Measurements from ENCODE around the gene FRRS1L. TPM values are rescaled to one million over a fixed set of nuclear protein-coding genes. Genes with fewer than 3 reads are reported as not detected.

The FRRS1L gene
- total RNA-seq, 1 experiment from 2014 or later, result not detected

DNA sequence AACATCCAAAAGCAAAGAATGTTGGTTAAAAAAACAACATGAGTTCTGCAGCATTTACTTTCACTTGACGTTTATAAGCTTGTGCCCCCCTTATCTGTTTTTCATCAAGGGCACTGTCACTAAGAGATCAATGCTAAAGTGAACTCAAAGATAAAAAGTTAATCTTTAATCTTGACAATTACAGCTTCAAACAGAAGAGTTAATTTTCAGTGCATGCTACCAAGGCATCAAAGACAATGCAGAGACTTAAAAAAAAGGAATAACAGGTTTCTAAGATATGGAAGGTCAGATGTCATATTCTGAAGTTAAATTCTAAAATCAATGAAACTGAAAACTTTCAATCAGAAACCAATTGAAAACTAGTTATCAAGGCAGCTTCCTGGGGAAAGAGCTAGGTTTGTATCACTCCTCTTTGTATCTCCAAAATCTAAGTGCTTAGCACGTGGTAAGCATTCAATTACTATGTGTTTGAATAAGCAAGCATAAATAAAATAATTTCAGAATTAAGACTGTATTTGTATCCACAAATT lies 84.9 kb downstream of the FRRS1L start:
- no peaks in the 10 kb centered on the region for H3K27me3 Mint-ChIP-seq (ENCODE audit: unreplicated experiment)
- no peak for DNase-seq
- no peak overlapping the region for H3K4me3 Mint-ChIP-seq (ENCODE audit: low read depth, unreplicated experiment)
- peaks cover 14% of the 10 kb centered on the region for H3K4me1 Mint-ChIP-seq (ENCODE audit: low read depth, unreplicated experiment)
- no peak overlapping the region for H3K27ac Mint-ChIP-seq (ENCODE audit: unreplicated experiment)
- no TSS peak for BruUV-seq (replicated peaks)
- intact Hi-C loops (cut with micrococcal nuclease; ENCODE audit: unreplicated experiment), result no loop called here
- peaks cover 6% of the 10 kb centered on the region for H3K36me3 Mint-ChIP-seq (ENCODE audit: insufficient read depth, unreplicated experiment)
- CTCF ChIA-PET, result no interaction called here
- H3K9me3 Mint-ChIP-seq (ENCODE audit: low read depth, unreplicated experiment), result no peaks in the 10 kb centered on the region
- TF ChIP-seq, protein P1, sequence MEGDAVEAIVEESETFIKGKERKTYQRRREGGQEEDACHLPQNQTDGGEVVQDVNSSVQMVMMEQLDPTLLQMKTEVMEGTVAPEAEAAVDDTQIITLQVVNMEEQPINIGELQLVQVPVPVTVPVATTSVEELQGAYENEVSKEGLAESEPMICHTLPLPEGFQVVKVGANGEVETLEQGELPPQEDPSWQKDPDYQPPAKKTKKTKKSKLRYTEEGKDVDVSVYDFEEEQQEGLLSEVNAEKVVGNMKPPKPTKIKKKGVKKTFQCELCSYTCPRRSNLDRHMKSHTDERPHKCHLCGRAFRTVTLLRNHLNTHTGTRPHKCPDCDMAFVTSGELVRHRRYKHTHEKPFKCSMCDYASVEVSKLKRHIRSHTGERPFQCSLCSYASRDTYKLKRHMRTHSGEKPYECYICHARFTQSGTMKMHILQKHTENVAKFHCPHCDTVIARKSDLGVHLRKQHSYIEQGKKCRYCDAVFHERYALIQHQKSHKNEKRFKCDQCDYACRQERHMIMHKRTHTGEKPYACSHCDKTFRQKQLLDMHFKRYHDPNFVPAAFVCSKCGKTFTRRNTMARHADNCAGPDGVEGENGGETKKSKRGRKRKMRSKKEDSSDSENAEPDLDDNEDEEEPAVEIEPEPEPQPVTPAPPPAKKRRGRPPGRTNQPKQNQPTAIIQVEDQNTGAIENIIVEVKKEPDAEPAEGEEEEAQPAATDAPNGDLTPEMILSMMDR (IDR thresholded peaks at IDR 0.05; ENCODE audit: unreplicated experiment), result no peak

Other genes with a start within 250 kb of the FRRS1L start
- gene ELP1, start 233.1 kb downstream of the FRRS1L start, total RNA-seq (2022), result 12.8 and 17.9 TPM in 2 replicates
- gene ABITRAM, start 232.8 kb downstream of the FRRS1L start, total RNA-seq (2022), result 6.6 and 7.1 TPM in 2 replicates
- 20.6 and 23.7 TPM in 2 replicates for gene CTNNAL1, start 153.8 kb downstream of the FRRS1L start, total RNA-seq (2022)
- gene TMEM245, start 47.3 kb downstream of the FRRS1L start, total RNA-seq (2022), result 52.2 and 54.0 TPM in 2 replicates
- gene EPB41L4B, start 153.8 kb upstream of the FRRS1L start, total RNA-seq (2022), result 4.6 and 5.8 TPM in 2 replicates